ENCODE results near the gene ZNF182. TPM values are rescaled to one million over a fixed set of nuclear protein-coding genes. Genes with fewer than 3 reads are reported as not detected.
"Not testable (repeated sequence)": the region's sequence is repeated elsewhere in the genome, so short reads cannot be mapped to it uniquely, and the experiment has no call there.

The ZNF182 gene
- total RNA-seq, 1 donor from 2014 or later, result 10.0 TPM

GRCh38 chrX:47936940-47937317 is 66.9 kb downstream of the ZNF182 start:
- TF ChIP-seq CTCF (IDR thresholded peaks at IDR 0.05), result no peak
- intact Hi-C loops (cut with micrococcal nuclease), result no loop called here
- H3K36me3 Mint-ChIP-seq (ENCODE audit: low read depth), result no peaks in the 10 kb centered on the region
- CTCF ChIA-PET, result no interaction called here
- POLR2A ChIA-PET, result no interaction called here
- DNase-seq, result no peak
- no peaks in the 10 kb centered on the region for H3K27me3 Mint-ChIP-seq
- ATAC-seq (ENCODE audit: low read depth), result no peak
- peaks cover 8% of the 10 kb centered on the region for H3K4me1 Mint-ChIP-seq
- no peak overlapping the region for H3K27ac Mint-ChIP-seq
- H3K9me3 Mint-ChIP-seq, result peaks cover 2% of the 10 kb centered on the region
- H3K4me3 Mint-ChIP-seq, result peak overlapping the region; percentile 81

GRCh38 chrX:47936224-47936939 is 67.4 kb downstream of the ZNF182 start:
- Mint-ChIP-seq H3K4me3 (peak overlapping the region; percentile 81), H3K9me3 (peaks cover 2% of the 10 kb centered on the region), H3K36me3 (ENCODE audit: low read depth) (no peaks in the 10 kb centered on the region), H3K4me1 (peaks cover 8% of the 10 kb centered on the region), H3K27ac (peak overlapping the region; percentile 71), H3K27me3 (no peaks in the 10 kb centered on the region)
- peak; percentile 56 for ATAC-seq (ENCODE audit: low read depth)
- no peak for TF ChIP-seq CTCF (IDR thresholded peaks at IDR 0.05)
- no peak for DNase-seq
- ChIA-PET POLR2A (no interaction called here), CTCF (no interaction called here)
- intact Hi-C loops (cut with micrococcal nuclease), result no loop called here

- CTCF ChIA-PET, result no interaction called here
- no peak for ATAC-seq (ENCODE audit: low read depth)
- H3K4me1 Mint-ChIP-seq, result peaks cover 8% of the 10 kb centered on the region
- TF ChIP-seq CTCF (IDR thresholded peaks at IDR 0.05), result no peak
- H3K9me3 Mint-ChIP-seq, result no peaks in the 10 kb centered on the region
- no peaks in the 10 kb centered on the region for H3K36me3 Mint-ChIP-seq (ENCODE audit: low read depth)
- POLR2A ChIA-PET, result no interaction called here
- no peak overlapping the region for H3K27ac Mint-ChIP-seq
- intact Hi-C loops (cut with micrococcal nuclease), result no loop called here
- no peaks in the 10 kb centered on the region for H3K27me3 Mint-ChIP-seq
- no peak overlapping the region for H3K4me3 Mint-ChIP-seq
- DNase-seq, result no peak
These were observed 69.8 kb downstream of the ZNF182 start for GRCh38 chrX:47933946-47934345.

- H3K27me3 Mint-ChIP-seq; intact Hi-C loops (cut with micrococcal nuclease): not testable (repeated sequence)
- POLR2A ChIA-PET, result interaction anchor here (0.7 kb wide), 1 partner anchor 231 kb away, joined by 3 read pairs; no protein-coding TSS in a partner anchor
These were observed 71.8 kb downstream of the ZNF182 start for GRCh38 chrX:47931970-47932369.

GRCh38 chrX:47927212-47927611 is 76.6 kb downstream of the ZNF182 start:
- no peak overlapping the region for H3K27ac Mint-ChIP-seq
- DNase-seq, result no peak
- ChIA-PET CTCF (no interaction called here), POLR2A (no interaction called here)
- no peaks in the 10 kb centered on the region for H3K36me3 Mint-ChIP-seq (ENCODE audit: low read depth)
- TF ChIP-seq CTCF (IDR thresholded peaks at IDR 0.05), result no peak
- intact Hi-C loops (cut with micrococcal nuclease), result no loop called here
- no peak overlapping the region for H3K4me3 Mint-ChIP-seq
- peaks cover 16% of the 10 kb centered on the region for H3K4me1 Mint-ChIP-seq
- no peaks in the 10 kb centered on the region for H3K27me3 Mint-ChIP-seq
- ATAC-seq (ENCODE audit: low read depth), result no peak
- H3K9me3 Mint-ChIP-seq, result no peaks in the 10 kb centered on the region

More at GRCh38 chrX:47931970-47932369, 71.8 kb downstream of the ZNF182 start:
- H3K27ac Mint-ChIP-seq; H3K9me3 Mint-ChIP-seq; DNase-seq; ATAC-seq (ENCODE audit: low read depth); CTCF ChIA-PET; H3K4me3 Mint-ChIP-seq; H3K36me3 Mint-ChIP-seq (ENCODE audit: low read depth): not testable (repeated sequence)
- peaks cover 19% of the 10 kb centered on the region for H3K4me1 Mint-ChIP-seq

Other genes starting within 250 kb of the ZNF182 start
- 11.0 and 15.3 TPM in 2 replicates for gene ZNF81, start 167.1 kb downstream of the ZNF182 start, total RNA-seq
- gene SPACA5, start 3.0 kb upstream of the ZNF182 start, total RNA-seq, result not detected in 2 replicates
- not detected in 2 replicates for gene ZNF630, start 67.7 kb upstream of the ZNF182 start, total RNA-seq
- not detected in 2 replicates for gene SPACA5B, start 126.6 kb upstream of the ZNF182 start, total RNA-seq
- not detected in 2 replicates for gene SSX5, start 192.8 kb upstream of the ZNF182 start, total RNA-seq